Neutrophil (primary cell): Measurements from ENCODE around the gene KIF6.

Experiments
- H3K27ac ChIP-seq: fragments of 200-600 bp; sonication (generic); 2 replicates; pipeline ENCODE4 v1.5.1; 2016; ENCODE audit warnings: mild to moderate bottlenecking, moderate library complexity
- H3K27me3 ChIP-seq: fragments of 200-600 bp; sonication (generic); 2 replicates; pipeline ENCODE4 v1.6.0; 2016; ENCODE audit warnings: mild to moderate bottlenecking
- H3K36me3 ChIP-seq: fragments of 200-600 bp; sonication (generic); 2 replicates; pipeline ENCODE4 v1.5.1; 2017
- H3K4me1 ChIP-seq, 2 experiments: fragments of 200-600 bp in 1 of 2; sonication (generic) in 1 of 2; 1 replicate in 1 of 2; 2 replicates in 1 of 2; pipeline versions ENCODE4 v1.5.1 to v1.6.1; 2013 to 2016; ENCODE audit warnings: low read depth in 1 of 2, low read length in 1 of 2, mild to moderate bottlenecking in 1 of 2, moderate library complexity in 1 of 2; ENCODE audit not compliant: control insufficient read depth in 1 of 2, insufficient read depth in 1 of 2
- H3K4me3 ChIP-seq, 2 experiments: fragments of 200-600 bp in 1 of 2; sonication (generic) in 1 of 2; 1 replicate in 1 of 2; 2 replicates in 1 of 2; pipeline ENCODE4 v1.5.1; 2013 to 2016; ENCODE audit warnings: low read depth in 1 of 2, low read length in 1 of 2, mild to moderate bottlenecking in 1 of 2, moderate library complexity in 1 of 2
- H3K9me3 ChIP-seq: fragments of 200-600 bp; sonication (generic); 2 replicates; pipeline ENCODE4 v1.5.1; 2016
- TF ChIP-seq, protein P1 (sequence below): fragments of 200-600 bp; sonication (generic); IDR thresholded peaks from 2 replicates; pipeline ENCODE4 v1.5.1; 2016; ENCODE audit warnings: antibody characterized with exemption

Gene KIF6

DNA sequence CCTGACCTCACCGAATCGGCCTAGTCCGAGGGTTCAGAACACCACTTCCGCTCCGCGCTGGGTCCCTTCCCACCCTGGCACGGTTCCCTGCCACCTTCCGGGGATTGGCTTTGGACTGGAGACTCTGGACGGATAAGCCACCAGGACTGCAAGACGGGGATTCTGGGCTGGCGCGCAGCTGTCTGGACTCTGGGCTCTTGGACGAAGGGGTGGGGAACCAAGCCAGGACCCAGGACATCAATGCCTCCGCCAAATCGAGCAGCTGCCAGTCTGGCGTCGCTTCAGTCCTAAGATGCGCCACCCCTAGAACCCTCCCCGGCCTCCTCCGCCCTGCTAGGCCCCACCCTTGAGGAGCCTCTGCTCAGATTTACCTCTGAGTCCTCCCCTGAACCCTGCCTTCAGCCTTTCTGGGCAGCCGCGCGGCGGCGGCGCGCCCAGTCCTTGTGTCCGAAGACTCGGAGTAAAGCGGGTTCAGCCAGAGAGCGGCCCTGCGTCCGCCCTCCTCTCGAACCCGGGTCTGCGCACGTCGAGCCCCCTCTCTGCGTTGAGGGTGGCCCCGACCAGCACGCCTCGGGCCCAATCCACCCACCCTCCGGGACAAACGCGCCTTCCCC lies 412.2 kb downstream of the KIF6 start:
- Histone ChIP-seq H3K9me3 (no peaks in the 10 kb centered on the region), H3K36me3 (no peaks in the 10 kb centered on the region), H3K27ac (no peak overlapping the region), H3K4me3 (no peak overlapping the region), H3K27me3 (peaks cover 81% of the 10 kb centered on the region), H3K4me1 (peaks cover 14 to 17% of the 10 kb centered on the region in 2 experiments)
- TF ChIP-seq, protein P1, sequence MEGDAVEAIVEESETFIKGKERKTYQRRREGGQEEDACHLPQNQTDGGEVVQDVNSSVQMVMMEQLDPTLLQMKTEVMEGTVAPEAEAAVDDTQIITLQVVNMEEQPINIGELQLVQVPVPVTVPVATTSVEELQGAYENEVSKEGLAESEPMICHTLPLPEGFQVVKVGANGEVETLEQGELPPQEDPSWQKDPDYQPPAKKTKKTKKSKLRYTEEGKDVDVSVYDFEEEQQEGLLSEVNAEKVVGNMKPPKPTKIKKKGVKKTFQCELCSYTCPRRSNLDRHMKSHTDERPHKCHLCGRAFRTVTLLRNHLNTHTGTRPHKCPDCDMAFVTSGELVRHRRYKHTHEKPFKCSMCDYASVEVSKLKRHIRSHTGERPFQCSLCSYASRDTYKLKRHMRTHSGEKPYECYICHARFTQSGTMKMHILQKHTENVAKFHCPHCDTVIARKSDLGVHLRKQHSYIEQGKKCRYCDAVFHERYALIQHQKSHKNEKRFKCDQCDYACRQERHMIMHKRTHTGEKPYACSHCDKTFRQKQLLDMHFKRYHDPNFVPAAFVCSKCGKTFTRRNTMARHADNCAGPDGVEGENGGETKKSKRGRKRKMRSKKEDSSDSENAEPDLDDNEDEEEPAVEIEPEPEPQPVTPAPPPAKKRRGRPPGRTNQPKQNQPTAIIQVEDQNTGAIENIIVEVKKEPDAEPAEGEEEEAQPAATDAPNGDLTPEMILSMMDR: no peak

- Histone ChIP-seq H3K4me3 (no peak overlapping the region), H3K4me1 (peaks cover 14 to 17% of the 10 kb centered on the region in 2 experiments), H3K27me3 (peaks cover 56% of the 10 kb centered on the region), H3K36me3 (no peaks in the 10 kb centered on the region), H3K9me3 (no peaks in the 10 kb centered on the region), H3K27ac (no peak overlapping the region)
- TF ChIP-seq, protein P1: no peak
Observed at GRCh38 chr6:39310542-39310941, 414.7 kb downstream of the KIF6 start.

DNA sequence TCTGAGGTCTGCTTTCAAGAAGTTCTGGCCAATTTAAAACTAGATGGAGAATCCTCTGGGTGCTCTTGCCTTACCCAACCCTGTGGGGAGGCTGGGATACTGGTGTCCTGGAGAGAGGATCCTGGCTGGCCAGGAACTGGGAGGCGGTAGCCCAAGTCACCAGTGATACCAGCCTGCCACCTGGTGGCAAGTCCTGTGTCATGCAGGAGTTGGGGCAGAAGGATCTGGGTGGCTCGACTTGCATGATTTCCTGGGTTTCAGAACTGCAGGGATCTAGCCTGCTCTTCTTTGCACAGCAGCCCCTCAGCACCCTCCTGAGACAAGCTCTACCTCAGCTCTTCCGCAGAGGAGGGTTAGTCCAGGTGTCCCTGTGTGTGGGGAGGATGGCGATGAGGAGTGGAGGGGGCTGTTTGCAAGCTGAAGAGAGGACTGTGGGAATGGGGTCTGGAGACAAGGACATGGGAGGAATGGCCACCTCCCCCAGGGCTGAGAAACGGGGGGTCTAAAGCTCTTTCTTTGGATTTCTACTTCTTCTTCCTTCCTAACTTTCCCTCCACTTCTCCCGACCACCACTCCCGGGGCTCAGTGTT lies 415.2 kb downstream of the KIF6 start:
- H3K4me3 ChIP-seq: no peak overlapping the region
- no peaks in the 10 kb centered on the region for H3K9me3 ChIP-seq
- TF ChIP-seq, protein P1: peak; percentile 76
- no peaks in the 10 kb centered on the region for H3K36me3 ChIP-seq
- H3K4me1 ChIP-seq: peaks cover 14% of the 10 kb centered on the region in 2 experiments
- H3K27ac ChIP-seq: no peak overlapping the region
- H3K27me3 ChIP-seq: peaks cover 51% of the 10 kb centered on the region

DNA sequence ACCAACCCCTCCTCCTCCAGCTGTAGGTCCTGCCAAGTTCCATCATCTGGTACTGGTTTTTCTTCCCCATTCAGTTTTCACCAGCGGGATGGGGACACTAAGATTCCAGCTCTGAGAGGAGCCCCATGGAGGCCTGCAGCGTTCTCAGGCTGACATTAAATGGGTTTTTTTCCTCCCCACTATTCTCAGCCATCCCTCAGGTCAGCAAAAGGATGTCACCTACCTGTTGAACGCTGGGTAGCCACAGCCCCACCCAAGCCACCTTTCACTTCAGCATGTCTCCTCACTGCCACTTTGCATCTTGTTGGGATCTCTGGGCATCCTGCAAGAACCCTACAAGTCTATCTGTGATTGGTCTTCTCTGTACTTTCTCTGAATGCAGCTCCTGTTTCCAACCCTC lies 417.7 kb downstream of the KIF6 start:
- peaks cover 0 to 6% of the 10 kb centered on the region in 2 experiments for H3K4me1 ChIP-seq
- no peak overlapping the region for H3K27ac ChIP-seq
- no peak overlapping the region for H3K4me3 ChIP-seq
- no peaks in the 10 kb centered on the region for H3K36me3 ChIP-seq
- TF ChIP-seq, protein P1: no peak
- H3K27me3 ChIP-seq: peaks cover 25% of the 10 kb centered on the region
- H3K9me3 ChIP-seq: no peaks in the 10 kb centered on the region

DNA sequence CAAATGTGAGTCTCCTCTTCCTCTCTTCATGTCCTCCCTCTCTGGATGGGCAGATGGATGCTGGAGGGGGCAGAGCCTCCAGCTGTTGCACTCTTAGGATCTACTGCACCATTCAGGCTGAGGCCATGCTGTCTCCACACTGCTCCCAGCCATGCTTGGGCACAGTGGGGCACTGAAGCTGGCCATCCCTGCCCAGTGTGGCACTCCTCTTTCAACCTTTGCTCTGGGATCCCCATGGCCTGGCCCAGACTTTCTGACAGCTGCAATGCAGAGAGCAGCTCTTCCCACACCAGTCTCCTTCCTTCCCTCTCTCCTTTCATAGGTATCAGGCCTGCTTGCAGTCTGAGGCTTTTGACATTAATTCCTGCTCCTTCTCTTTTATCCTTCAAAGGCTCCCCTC lies 420.3 kb downstream of the KIF6 start:
- no peaks in the 10 kb centered on the region for H3K36me3 ChIP-seq
- H3K4me1 ChIP-seq: peaks cover 0 to 6% of the 10 kb centered on the region in 2 experiments
- TF ChIP-seq, protein P1: no peak

More for the DNA sequence above, 420.3 kb downstream of the KIF6 start:
- Histone ChIP-seq H3K27me3 (no peaks in the 10 kb centered on the region), H3K4me3 (no peak overlapping the region), H3K9me3 (no peaks in the 10 kb centered on the region), H3K27ac (no peak overlapping the region)
